Stimulated activated naive CD4-positive, alpha-beta T cell (primary cell): ENCODE results near the gene LYPD8.
"Not testable (repeated sequence)": the region's sequence is repeated elsewhere in the genome, so short reads cannot be mapped to it uniquely, and the experiment has no call there.

ENCODE experiments used
- DNase-seq, 6 experiments: peaks; one replicate each; lab custom pipeline; 2025; lab: John Stamatoyannopoulos, UW

LYPD8 gene

DNA sequence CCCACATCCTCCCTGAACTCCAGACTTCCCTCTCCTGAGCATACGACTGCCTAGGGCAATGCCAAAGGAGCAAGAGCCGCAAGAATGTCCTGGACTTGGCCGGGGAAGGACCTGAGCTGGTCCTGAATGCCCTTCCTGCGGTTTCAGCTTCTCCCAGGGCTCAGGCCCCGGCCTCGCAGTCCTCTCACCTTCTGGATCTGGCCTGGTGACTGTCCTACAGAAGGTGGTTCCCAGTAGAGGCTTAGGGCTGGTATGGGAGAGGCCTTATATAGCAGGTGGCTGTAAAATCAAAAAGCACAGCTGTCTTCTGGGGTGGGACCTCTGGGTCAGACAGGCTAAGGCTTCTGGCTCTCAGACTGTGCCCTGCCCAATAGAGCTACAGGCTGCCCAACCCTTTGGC lies at the start of gene LYPD8:
Gene LYPD8 (minus strand): TSS at position 243 of the 400 bp plus-strand sequence. CDS start 4,678 bp downstream, outside the sequence.
- no peak for DNase-seq

DNA sequence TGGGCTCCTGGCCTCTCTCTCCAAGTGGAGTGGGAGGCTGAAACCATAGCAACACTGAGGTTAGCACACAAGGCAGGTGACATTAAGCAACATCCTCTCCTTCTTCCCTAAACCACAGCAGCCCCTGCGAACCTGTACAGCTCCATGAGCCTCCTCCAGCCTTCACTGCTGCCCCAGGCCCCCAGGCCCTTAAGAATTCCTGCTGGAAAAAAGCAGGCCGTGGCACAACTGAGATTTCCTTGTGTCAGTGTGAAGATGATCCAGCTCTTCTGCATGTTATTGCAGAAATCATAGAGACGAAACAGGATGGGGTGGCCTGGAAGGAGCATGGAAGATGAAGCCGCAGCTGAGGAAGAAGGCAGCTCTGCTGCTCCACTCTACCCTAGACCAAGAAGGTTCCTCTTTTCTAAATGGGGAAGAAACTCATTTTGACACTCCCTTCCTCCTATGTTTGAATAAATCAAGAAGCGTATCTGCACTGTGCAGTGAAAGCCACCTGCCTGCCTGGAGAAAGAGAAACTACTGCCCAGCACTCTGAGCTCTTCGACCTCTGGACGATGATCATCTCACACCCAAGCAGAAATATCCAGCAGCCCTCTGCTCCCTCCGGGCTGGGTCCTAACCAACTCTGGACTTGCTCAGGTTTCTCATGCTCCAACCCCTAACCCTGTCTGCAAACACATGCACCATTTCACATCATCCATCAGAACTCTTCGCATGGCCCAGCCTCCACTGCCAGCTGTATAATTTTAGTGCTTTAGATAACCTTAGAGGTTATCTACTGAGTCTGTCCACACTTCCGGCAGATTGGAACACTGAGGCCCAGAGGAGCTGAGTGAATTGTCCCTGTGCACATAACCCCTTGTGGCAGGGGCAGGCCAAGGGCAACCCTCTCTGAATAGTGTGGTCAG lies 49.5 kb upstream of the LYPD8 start:
- no peak for DNase-seq

DNA sequence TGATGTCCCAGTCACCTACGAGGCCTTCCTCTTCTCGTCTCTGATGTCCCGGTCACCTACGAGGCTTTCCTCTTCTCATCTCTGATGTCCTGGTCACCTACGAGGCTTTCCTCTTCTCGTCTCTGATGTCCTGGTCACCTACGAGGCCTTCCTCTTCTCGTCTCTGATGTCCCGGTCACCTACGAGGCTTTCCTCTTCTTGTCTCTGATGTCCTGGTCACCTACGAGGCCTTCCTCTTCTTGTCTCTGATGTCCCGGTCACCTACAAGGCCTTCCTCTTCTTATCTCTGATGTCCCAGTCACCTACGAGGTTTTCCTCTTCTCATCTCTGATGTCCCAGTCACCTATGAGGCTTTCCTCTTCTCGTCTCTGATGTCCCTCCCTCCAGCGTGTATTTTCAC lies 47.9 kb upstream of the LYPD8 start:
- not testable (repeated sequence) for DNase-seq

- DNase-seq = no peak
Measured at GRCh38 chr1:248802454-248802853, 46.9 kb upstream of the LYPD8 start.

DNA sequence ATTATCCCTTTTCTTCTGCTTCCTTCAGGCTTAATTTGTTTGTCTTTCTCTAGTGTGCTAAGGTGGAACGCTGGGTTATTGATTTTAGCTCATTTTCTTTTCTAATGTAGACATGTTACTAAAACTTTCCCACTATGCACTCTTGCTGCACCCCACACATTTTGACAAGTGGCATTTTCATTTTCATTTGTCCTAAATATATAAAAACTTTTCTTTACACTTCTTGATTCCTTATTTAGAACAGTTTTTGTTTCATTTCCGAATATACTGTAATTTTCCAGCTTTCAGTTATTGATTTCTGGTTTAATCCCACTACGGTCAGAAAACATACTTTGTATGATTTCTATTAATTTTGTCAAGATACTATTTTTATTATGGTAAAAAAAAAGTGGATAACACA lies 44.9 kb upstream of the LYPD8 start:
- DNase-seq = no peak

- DNase-seq = no peak
Measured at GRCh38 chr1:248798791-248799190, 43.2 kb upstream of the LYPD8 start.

GRCh38 chr1:248794663-248795062 lies 39.1 kb upstream of the LYPD8 start:
- not testable (repeated sequence) for DNase-seq

DNA sequence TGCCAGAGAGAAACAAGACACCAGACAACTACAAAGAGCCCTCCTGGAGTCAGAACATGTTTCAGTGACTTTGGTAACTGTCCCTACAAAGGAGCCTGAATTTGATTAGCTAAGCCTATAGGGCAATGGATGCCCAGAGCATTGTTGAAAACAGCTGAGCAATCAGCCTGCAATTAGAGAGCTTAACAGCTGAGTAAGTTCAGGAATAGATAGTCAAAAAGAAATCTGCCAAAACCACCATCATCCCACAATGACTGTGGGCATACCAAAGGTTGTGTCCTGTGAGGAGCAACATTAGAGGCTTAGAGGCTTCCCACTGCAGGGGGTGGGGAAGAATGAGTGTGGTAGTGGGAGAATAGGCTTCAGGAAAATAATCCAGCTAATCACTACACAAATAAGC lies 38.0 kb upstream of the LYPD8 start:
- no peak for DNase-seq

DNA sequence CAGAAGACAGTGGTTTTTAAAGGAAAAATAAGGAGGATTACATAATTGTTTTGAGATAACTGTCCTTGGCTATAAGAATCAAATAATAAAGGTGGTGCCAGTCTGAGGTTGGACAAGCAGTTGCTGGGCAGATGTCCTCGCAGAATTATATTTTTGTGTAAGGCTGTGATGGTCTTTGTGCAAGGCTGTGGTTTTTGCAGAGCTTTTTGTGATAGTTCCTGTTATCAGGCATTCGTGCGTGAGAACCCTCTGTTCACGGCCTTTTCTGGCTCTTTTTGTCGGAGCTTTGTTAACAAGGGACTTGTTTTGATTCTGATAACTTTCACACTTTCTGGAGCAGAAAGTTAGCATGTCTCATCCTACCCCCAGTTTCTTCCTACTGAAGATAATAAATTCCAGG lies 36.8 kb upstream of the LYPD8 start:
- no peak for DNase-seq

- DNase-seq = no peak
Measured at GRCh38 chr1:248791010-248791409, 35.5 kb upstream of the LYPD8 start.

- DNase-seq = no peak
Measured at GRCh38 chr1:248790456-248790855, 34.9 kb upstream of the LYPD8 start.

- DNase-seq = not testable (repeated sequence)
Measured at GRCh38 chr1:248789337-248789736, 33.8 kb upstream of the LYPD8 start.

DNA sequence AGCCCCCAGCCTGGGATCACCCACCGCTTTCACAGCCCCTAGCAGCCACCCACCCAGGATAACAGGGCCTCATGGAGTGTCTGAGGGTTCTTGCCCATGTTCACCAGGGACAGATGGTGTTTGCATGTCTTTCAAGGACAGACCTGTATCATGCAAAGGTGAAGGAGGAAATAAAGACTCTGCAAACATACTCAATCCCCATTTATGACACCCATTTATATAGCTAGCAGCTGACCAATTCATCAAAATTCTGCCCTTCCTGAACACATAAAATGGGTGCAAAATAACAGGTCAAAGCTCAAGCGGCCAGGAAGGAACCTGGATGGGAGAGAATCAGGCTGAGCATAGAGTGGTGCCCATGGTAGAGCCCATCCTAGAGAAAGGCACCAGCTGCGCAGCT lies 32.8 kb upstream of the LYPD8 start:
- DNase-seq = no peak

GRCh38 chr1:248787430-248787829 lies 31.9 kb upstream of the LYPD8 start:
- DNase-seq = no peak

DNA sequence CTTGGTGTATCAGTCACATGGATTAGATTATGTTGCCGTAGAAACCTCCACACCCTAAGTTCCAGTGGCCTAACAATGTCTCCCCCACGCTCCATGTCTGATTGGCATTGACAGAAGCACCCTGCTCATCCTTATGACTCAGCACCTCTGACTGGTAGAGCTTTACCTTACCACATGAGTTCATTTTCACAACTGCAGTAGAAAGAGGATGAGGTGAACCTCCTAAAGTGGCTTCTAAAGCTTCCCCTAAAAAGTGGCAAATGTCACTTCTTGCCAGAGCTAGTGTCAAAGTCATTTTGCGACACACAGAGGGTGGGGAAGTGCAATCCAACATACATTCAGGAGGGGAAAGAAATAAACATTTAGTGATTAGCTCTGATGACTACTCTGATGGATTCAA lies 30.6 kb upstream of the LYPD8 start:
- DNase-seq = no peak

- DNase-seq = no peak
Measured at GRCh38 chr1:248783367-248783766, 27.8 kb upstream of the LYPD8 start.

GRCh38 chr1:248782416-248783141 lies 27.0 kb upstream of the LYPD8 start:
- no peak for DNase-seq

DNA sequence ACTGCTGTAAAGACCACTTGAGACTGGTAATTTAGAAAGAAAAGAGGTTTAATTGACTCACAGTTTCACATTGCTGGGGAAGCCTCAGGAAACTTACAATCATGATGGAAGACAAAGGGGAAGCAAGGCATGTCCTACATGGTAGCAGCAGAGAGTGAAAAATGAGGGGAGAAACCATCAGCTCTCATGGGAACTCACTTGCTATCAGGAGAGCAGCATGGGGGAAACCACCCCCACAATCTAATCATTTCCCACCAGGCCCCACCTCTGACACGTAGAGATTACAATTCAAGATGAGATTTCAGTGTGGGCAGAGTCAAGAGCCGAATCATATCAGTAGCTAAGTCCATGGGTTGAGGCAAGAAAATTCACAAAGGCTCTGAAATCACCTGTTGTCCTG lies 23.8 kb upstream of the LYPD8 start:
- no peak for DNase-seq

DNA sequence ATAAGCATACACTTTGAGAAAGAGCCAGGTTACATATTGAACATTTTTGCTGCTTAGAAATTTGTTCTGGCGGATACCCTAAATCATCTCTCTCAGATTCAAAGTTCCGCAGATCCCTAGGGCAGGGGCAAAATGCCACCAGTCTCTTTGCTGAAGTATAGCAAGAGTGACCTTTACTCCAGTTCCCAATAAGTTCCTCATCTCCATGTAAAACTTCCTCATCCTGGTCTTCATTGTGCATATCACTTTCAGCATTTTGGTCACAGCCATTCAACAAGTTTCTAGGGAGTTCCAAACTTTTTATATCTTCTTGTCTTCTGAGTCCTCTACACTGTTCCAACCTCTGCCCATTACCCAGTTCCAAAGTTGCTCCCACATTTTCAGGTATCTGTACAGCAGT lies 23.3 kb upstream of the LYPD8 start:
- no peak for DNase-seq

- DNase-seq = no peak
Measured at GRCh38 chr1:248776991-248777390, 21.4 kb upstream of the LYPD8 start.

GRCh38 chr1:248775441-248775840 lies 19.9 kb upstream of the LYPD8 start:
- no peak for DNase-seq

- no peak for DNase-seq
Measured at GRCh38 chr1:248759644-248760043, 4.1 kb upstream of the LYPD8 start.

DNA sequence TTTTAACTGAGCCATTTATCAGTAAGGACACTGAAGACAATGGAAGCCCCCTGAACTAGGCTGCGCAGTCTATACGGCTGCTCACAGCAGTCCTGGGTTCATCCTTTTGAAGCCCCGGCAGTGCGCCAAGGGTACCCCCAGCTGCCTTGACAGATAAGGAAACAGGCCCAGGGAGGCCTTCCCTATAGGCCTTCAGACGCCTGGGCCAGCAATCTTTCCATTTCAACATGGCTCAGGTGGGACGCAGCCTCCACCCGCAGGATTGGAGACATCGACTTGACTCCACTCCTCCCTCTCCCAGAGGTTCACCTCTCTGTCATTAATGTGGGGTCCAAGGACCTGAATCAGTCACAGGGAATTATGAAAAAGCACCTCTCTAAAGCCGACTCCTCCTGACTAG lies 2.8 kb upstream of the LYPD8 start:
- no peak for DNase-seq
